Right lobe of liver (tissue), 6 donors: ENCODE data around the gene ULK4. TPM values are rescaled to one million over a fixed set of nuclear protein-coding genes. Genes with fewer than 3 reads are reported as not detected.

Experiments
- ATAC-seq, 4 donors: fragments of 200-7000 bp; cut with Tn5 transposase; one replicate each; pipeline ENCODE4 v1.9.1; 2020; ENCODE audit warnings: mild to moderate bottlenecking in 4 of 4, moderate library complexity in 4 of 4
- DNase-seq, 3 donors: peaks; one replicate each; pipeline ENCODE4 v3.0.0-alpha.2; 2020
- H3K27ac ChIP-seq, 3 donors: fragments of 200-600 bp; one replicate each; pipeline ENCODE4 v1.8.0; 2022
- H3K27me3 ChIP-seq, 2 donors: fragments of 200-600 bp; one replicate each; pipeline ENCODE4 v1.8.0; 2022
- H3K36me3 ChIP-seq, 4 donors: fragments of 200-600 bp; sonication (generic) in 1 of 4; one replicate each; pipeline versions ENCODE4 v1.5.1 to v1.8.0; 2017 to 2022; ENCODE audit warnings: control low read depth in 1 of 4
- H3K4me1 ChIP-seq, 4 donors: fragments of 200-600 bp; sonication (generic) in 1 of 4; one replicate each; pipeline versions ENCODE4 v1.5.1 to v1.8.0; 2017 to 2022; ENCODE audit warnings: control low read depth in 1 of 4
- H3K4me3 ChIP-seq, 3 donors: fragments of 200-600 bp; one replicate each; pipeline ENCODE4 v1.8.0; 2022
- H3K9me3 ChIP-seq, 4 donors: fragments of 200-600 bp; sonication (generic) in 1 of 4; one replicate each; pipeline versions ENCODE4 v1.5.1 to v1.8.0; 2017 to 2022; ENCODE audit warnings: control low read depth in 1 of 4
- CTCF ChIP-seq, 4 donors: fragments of 200-600 bp in 3 of 4; fragments of 450-650 bp in 1 of 4; IDR thresholded peaks; one replicate each; pipeline versions ENCODE4 v1.5.1 to v1.8.0; 2016 to 2022; ENCODE audit warnings: antibody characterized with exemption in 4 of 4, mild to moderate bottlenecking in 2 of 4
- POLR2A ChIP-seq: fragments of 450-650 bp; IDR thresholded peaks from one replicate; pipeline ENCODE4 v1.6.1; 2017; ENCODE audit warnings: antibody characterized with exemption, mild to moderate bottlenecking
- WGBS: methylation state at CpG from one replicate; pipeline ENCODE4 v1.1.6; 2018; ENCODE audit warnings: low coverage, low lambda C conversion rate; ENCODE audit not compliant: insufficient coverage; ENCODE audit errors: missing lambda C conversion rate; 5-methylcytosine and 5-hydroxymethylcytosine counted together
- intact Hi-C, 2 donors: fragments of 100-400 bp; cut with DNase I; formaldehyde crosslinking; loops; one replicate each; pipeline versions ENCODE4 v1.11.2 to v1.14.1; 2022
- total RNA-seq, 6 experiments: library from RNA; depleted of rRNA in 2 of 6; stranded (reverse); fragments of >200 nt in 2 of 6; fragmentation: NEBNext Ultra II Directional in 3 of 6; extraction: Animal tissue kit (Norgen Biotek cat#: 25700) in 3 of 6; gene quantifications; one replicate each; pipeline versions ENCODE4 v1.1.0 to v1.2.4, GENCODE V29; 2016 to 2023
- donor health status: DM: no; HTN: yes; CAD: no.
- donor health status: DM: no; HTN: no; CAD: no.
- donor health status: DM: no; HTN: no; CAD: no.
- donor health status: DM: no; HTN: yes; CAD: no.
- donor health status: DM: no; HTN: yes; CAD: no.

Gene ULK4
- total RNA-seq, 6 experiments from 2014 or later: 2.8 to 5.6 (median 4.9) TPM

- no peak for DNase-seq
- no peak overlapping the region for H3K4me3 ChIP-seq
- no peaks in the 10 kb centered on the region for H3K27me3 ChIP-seq
- ATAC-seq: peak in 1 of 4 donors; percentile 19
- H3K9me3 ChIP-seq: no peaks in the 10 kb centered on the region
- intact Hi-C loops: no loop called here
- H3K27ac ChIP-seq: no peak overlapping the region
- TF ChIP-seq CTCF (IDR thresholded peaks at IDR 0.05): no peak
- no peak for TF ChIP-seq POLR2A
- 60% methylated on average over 1 of the region's 1 CpG for WGBS
- no peaks in the 10 kb centered on the region for H3K36me3 ChIP-seq
- H3K4me1 ChIP-seq: peaks cover 0 to 56% (median 17%) of the 10 kb centered on the region in 4 donors
Observed at GRCh38 chr3:41216993-41217392, 744.9 kb downstream of the ULK4 start.

- 42% methylated on average over 2 of the region's 2 CpGs for WGBS
- Histone ChIP-seq H3K27ac (no peak overlapping the region), H3K36me3 (no peaks in the 10 kb centered on the region), H3K4me1 (peaks cover 0 to 50% (median 15%) of the 10 kb centered on the region in 4 donors), H3K4me3 (no peak overlapping the region), H3K27me3 (no peaks in the 10 kb centered on the region), H3K9me3 (no peaks in the 10 kb centered on the region)
- no peak for ATAC-seq
- TF ChIP-seq POLR2A (no peak), CTCF (IDR thresholded peaks at IDR 0.05) (no peak)
- intact Hi-C loops: no loop called here
- no peak for DNase-seq
Observed at GRCh38 chr3:41216422-41216821, 745.5 kb downstream of the ULK4 start.

GRCh38 chr3:41213588-41213987 lies 748.3 kb downstream of the ULK4 start:
- Histone ChIP-seq H3K4me1 (peaks cover 0 to 47% (median 11%) of the 10 kb centered on the region in 4 donors), H3K27ac (no peak overlapping the region), H3K4me3 (no peak overlapping the region), H3K27me3 (no peaks in the 10 kb centered on the region), H3K36me3 (no peaks in the 10 kb centered on the region), H3K9me3 (no peaks in the 10 kb centered on the region)
- 82% methylated on average over 2 of the region's 2 CpGs for WGBS
- no peak for ATAC-seq
- DNase-seq: no peak
- TF ChIP-seq CTCF (IDR thresholded peaks at IDR 0.05): no peak
- no peak for TF ChIP-seq POLR2A
- intact Hi-C loops: no loop called here

GRCh38 chr3:41212088-41212487 lies 749.8 kb downstream of the ULK4 start:
- ATAC-seq (no peak), DNase-seq (no peak)
- TF ChIP-seq POLR2A: no peak
- TF ChIP-seq CTCF (IDR thresholded peaks at IDR 0.05): no peak
- no peaks in the 10 kb centered on the region for H3K36me3 ChIP-seq
- H3K4me3 ChIP-seq: no peak overlapping the region
- no peaks in the 10 kb centered on the region for H3K9me3 ChIP-seq
- WGBS: 86% methylated on average over 2 of the region's 2 CpGs
- intact Hi-C loops: no loop called here
- no peak overlapping the region for H3K27ac ChIP-seq
- peaks cover 0 to 43% (median 12%) of the 10 kb centered on the region in 4 donors for H3K4me1 ChIP-seq
- H3K27me3 ChIP-seq: no peaks in the 10 kb centered on the region

- ATAC-seq: no peak
- Histone ChIP-seq H3K27ac (no peak overlapping the region), H3K9me3 (no peaks in the 10 kb centered on the region), H3K4me3 (no peak overlapping the region), H3K4me1 (peaks cover 0 to 38% (median 10%) of the 10 kb centered on the region in 4 donors), H3K36me3 (no peaks in the 10 kb centered on the region), H3K27me3 (no peaks in the 10 kb centered on the region)
- WGBS: 93% methylated on average over 5 of the region's 5 CpGs
- no peak for TF ChIP-seq POLR2A
- intact Hi-C loops: no loop called here
- no peak for DNase-seq
Observed at GRCh38 chr3:41210966-41211365, 750.9 kb downstream of the ULK4 start.
